H9 (cell line): Measurements from ENCODE around the gene RASGRP3. TPM values are rescaled to one million over a fixed set of nuclear protein-coding genes. Genes with fewer than 3 reads are reported as not detected.

Experiments used
- DNase-seq: peaks from one replicate; pipeline ENCODE4 v3.0.0-alpha.2; 2017
- H2AFZ ChIP-seq: one replicate; pipeline ENCODE4 v1.6.1; 2013; ENCODE audit warnings: mild to moderate bottlenecking, low read length, control low read depth, moderate library complexity
- H2AK5ac ChIP-seq: 2 replicates; pipeline ENCODE4 v1.6.1; 2013; ENCODE audit warnings: low read length, control low read depth, mixed read lengths; ENCODE audit not compliant: insufficient read length
- H2BK120ac ChIP-seq: one replicate; pipeline ENCODE4 v1.6.1; 2013; ENCODE audit warnings: low read depth, mild to moderate bottlenecking, low read length, control low read depth, inconsistent platforms; ENCODE audit not compliant: poor library complexity, severe bottlenecking
- H2BK12ac ChIP-seq: 2 replicates; pipeline ENCODE4 v1.6.1; 2013; ENCODE audit warnings: low read length, control low read depth, mixed read lengths, low read depth; ENCODE audit not compliant: insufficient read length
- H2BK15ac ChIP-seq: 2 replicates; pipeline ENCODE4 v1.6.1; 2013; ENCODE audit warnings: low read depth, low read length, control low read depth
- H2BK20ac ChIP-seq: one replicate; pipeline ENCODE4 v1.6.1; 2013; ENCODE audit warnings: low read depth, mild to moderate bottlenecking, low read length, control low read depth, inconsistent platforms; ENCODE audit not compliant: poor library complexity, severe bottlenecking
- H2BK5ac ChIP-seq: 2 replicates; pipeline ENCODE4 v1.6.1; 2013; ENCODE audit warnings: low read length, control low read depth, mixed read lengths; ENCODE audit not compliant: insufficient read length
- H3K14ac ChIP-seq: 2 replicates; pipeline ENCODE4 v1.6.1; 2013; ENCODE audit warnings: low read length, control low read depth; ENCODE audit not compliant: insufficient read depth
- H3K18ac ChIP-seq: 2 replicates; pipeline ENCODE4 v1.6.1; 2013; ENCODE audit warnings: low read depth, mild to moderate bottlenecking, mixed read lengths, low read length, control low read depth; ENCODE audit not compliant: insufficient read length
- H3K23ac ChIP-seq: 2 replicates; pipeline ENCODE4 v1.6.1; 2013; ENCODE audit warnings: low read length, control low read depth, mixed read lengths, low read depth; ENCODE audit not compliant: insufficient read length
- H3K23me2 ChIP-seq: 2 replicates; pipeline ENCODE4 v1.6.1; 2013; ENCODE audit warnings: low read depth, mild to moderate bottlenecking, mixed read lengths, low read length, control low read depth; ENCODE audit not compliant: insufficient read length, poor library complexity, severe bottlenecking
- H3K27ac ChIP-seq: 2 replicates; pipeline ENCODE4 v1.5.1; 2013; ENCODE audit warnings: low read length, control low read depth, mixed read lengths, low read depth; ENCODE audit not compliant: insufficient read length
- H3K27me3 ChIP-seq: 2 replicates; pipeline ENCODE4 v1.6.1; 2013; ENCODE audit warnings: low read length, control low read depth, inconsistent platforms; ENCODE audit not compliant: insufficient read depth
- H3K4ac ChIP-seq: 2 replicates; pipeline ENCODE4 v1.6.1; 2013; ENCODE audit warnings: low read depth, mild to moderate bottlenecking, control low read depth, inconsistent platforms, low read length, moderate library complexity
- H3K4me1 ChIP-seq: 2 replicates; pipeline ENCODE4 v1.6.1; 2013; ENCODE audit warnings: low read length, control low read depth, inconsistent platforms; ENCODE audit not compliant: insufficient read depth
- H3K4me2 ChIP-seq: 2 replicates; pipeline ENCODE4 v1.6.1; 2013; ENCODE audit warnings: low read length, control low read depth, mixed read lengths; ENCODE audit not compliant: insufficient read length, insufficient read depth
- H3K56ac ChIP-seq: 2 replicates; pipeline ENCODE4 v1.6.1; 2013; ENCODE audit warnings: low read depth, mild to moderate bottlenecking, mixed read lengths, low read length, control low read depth; ENCODE audit not compliant: insufficient read length
- H3K79me1 ChIP-seq: 2 replicates; pipeline ENCODE4 v1.6.1; 2013; ENCODE audit warnings: low read depth, mild to moderate bottlenecking, moderate library complexity, low read length, control low read depth, inconsistent platforms; ENCODE audit not compliant: insufficient read depth, poor library complexity, severe bottlenecking
- H3K79me2 ChIP-seq: 2 replicates; pipeline ENCODE4 v1.6.1; 2013; ENCODE audit warnings: low read length, control low read depth, inconsistent platforms; ENCODE audit not compliant: insufficient read depth
- H3K9ac ChIP-seq: 2 replicates; pipeline ENCODE4 v1.6.1; 2013; ENCODE audit warnings: low read length, control low read depth, mixed read lengths; ENCODE audit not compliant: insufficient read length; ENCODE audit errors: extremely low read depth
- H3K9me3 ChIP-seq: one replicate; pipeline ENCODE4 v1.6.1; 2013; ENCODE audit warnings: low read depth, low read length, inconsistent platforms; ENCODE audit not compliant: control insufficient read depth
- H3T11ph ChIP-seq: one replicate; pipeline ENCODE4 v1.6.1; 2013; ENCODE audit warnings: mild to moderate bottlenecking, low read length, control low read depth, inconsistent platforms
- H4K20me1 ChIP-seq: one replicate; pipeline ENCODE4 v1.6.1; 2013; ENCODE audit not compliant: control insufficient read depth, insufficient read length, insufficient read depth
- H4K5ac ChIP-seq: 2 replicates; pipeline ENCODE4 v1.6.1; 2013; ENCODE audit warnings: low read depth, mild to moderate bottlenecking, mixed read lengths, low read length, control low read depth; ENCODE audit not compliant: insufficient read length
- H4K8ac ChIP-seq: replicated peaks from 2 replicates; pipeline ENCODE4 v1.6.1; 2013; ENCODE audit warnings: low read length, control low read depth, mixed read lengths, low read depth; ENCODE audit not compliant: insufficient read length
- H4K91ac ChIP-seq: 2 replicates; pipeline ENCODE4 v1.6.1; 2013; ENCODE audit warnings: low read depth, mild to moderate bottlenecking, moderate library complexity, mixed read lengths, low read length, control low read depth; ENCODE audit not compliant: insufficient read length
- H3K27ac Mint-ChIP-seq, 3 experiments: 2 replicates in 2 of 3; 3 replicates in 1 of 3; pipeline ENCODE4 v1.8.0; 2020 to 2021; ENCODE audit warnings: mixed read lengths in 3 of 3, mild to moderate bottlenecking in 1 of 3, moderate library complexity in 1 of 3
- H3K27me3 Mint-ChIP-seq: 2 replicates; pipeline ENCODE4 v1.8.0; 2021; ENCODE audit warnings: low read depth, mild to moderate bottlenecking, moderate library complexity, mixed read lengths
- H3K36me3 Mint-ChIP-seq, 3 experiments: 2 replicates in 2 of 3; 3 replicates in 1 of 3; pipeline ENCODE4 v1.8.0; 2020 to 2021; ENCODE audit warnings: low read depth in 3 of 3, mixed read lengths in 3 of 3; ENCODE audit not compliant: insufficient read depth in 1 of 3
- H3K4me1 Mint-ChIP-seq, 2 experiments: 2 replicates each; pipeline ENCODE4 v1.8.0; 2020; ENCODE audit warnings: mixed read lengths in 2 of 2
- H3K4me3 Mint-ChIP-seq, 2 experiments: 2 replicates in 1 of 2; 3 replicates in 1 of 2; pipeline ENCODE4 v1.8.0; 2020 to 2021; ENCODE audit warnings: mild to moderate bottlenecking in 2 of 2, mixed read lengths in 2 of 2, moderate library complexity in 1 of 2
- H3K9me3 Mint-ChIP-seq, 2 experiments: 2 replicates in 1 of 2; 3 replicates in 1 of 2; pipeline ENCODE4 v1.8.0; 2020; ENCODE audit warnings: mild to moderate bottlenecking in 2 of 2, mixed read lengths in 2 of 2, moderate library complexity in 1 of 2
- CTCF ChIP-seq: fragments of 200-600 bp; sonication (generic); conservative IDR thresholded peaks from 3 replicates; pipeline ENCODE4 v1.8.0; 2021; ENCODE audit warnings: antibody characterized with exemption, mild to moderate bottlenecking
- WGBS: extraction: QIAGEN DNeasy Blood & Tissue Kit; methylation state at CpG from one replicate; pipeline ENCODE4 v1.1.7; 2013; ENCODE audit warnings: missing lambda C conversion rate, low lambda C conversion rate, mixed read lengths; ENCODE audit not compliant: insufficient read length; ENCODE audit errors: extremely low coverage; 5-methylcytosine and 5-hydroxymethylcytosine counted together
- total RNA-seq: library from RNA; stranded (reverse); gene quantifications from 2 replicates; pipeline ENCODE4 v1.2.1, GENCODE V29; 2021

The RASGRP3 gene
- total RNA-seq, 1 experiment from 2014 or later, result not detected

DNA sequence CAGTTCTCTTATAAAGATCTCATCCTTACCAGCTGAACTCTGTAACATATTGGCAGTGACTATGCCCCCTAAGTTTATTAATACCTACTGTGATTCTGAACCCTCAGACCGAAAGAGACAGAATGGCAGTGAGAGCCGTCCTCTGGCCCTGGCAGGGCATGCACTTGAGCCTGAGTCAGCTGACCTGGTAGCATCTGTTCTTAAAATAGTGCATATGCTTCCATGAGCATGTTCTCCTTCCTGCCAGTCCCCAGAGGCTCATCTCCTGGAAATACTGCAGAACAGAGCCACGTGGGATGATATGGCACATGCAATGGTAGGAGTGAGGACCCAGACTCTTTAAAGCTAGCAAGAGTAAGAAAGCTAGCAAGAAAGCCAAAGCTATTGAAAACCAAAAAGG, 59.0 kb downstream of the RASGRP3 start:
- H2AK5ac ChIP-seq, result no peak overlapping the region
- H2BK12ac ChIP-seq, result no peak overlapping the region
- H4K8ac ChIP-seq, result no peak overlapping the region
- Mint-ChIP-seq H3K4me3 (no peak overlapping the region), H3K27me3 (0 out of 2 replicates have a peak, but pooled peaks cover 2% of the 10 kb centered on the region), H3K4me1 (peaks cover 6 to 7% of the 10 kb centered on the region in 2 experiments), H3K9me3 (peaks cover 0 to 2% of the 10 kb centered on the region in 2 experiments; a peak in 2 of 5 replicates), H3K27ac (no peak overlapping the region), H3K36me3 (peaks cover 0 to 2% (median 0%) of the 10 kb centered on the region in 3 experiments; a peak in 1 of 7 replicates)
- no peaks in the 10 kb centered on the region for H3K27me3 ChIP-seq
- H2BK5ac ChIP-seq, result no peak overlapping the region
- no peak overlapping the region for H3K56ac ChIP-seq
- no peak overlapping the region for H3K27ac ChIP-seq
- DNase-seq, result no peak
- H3K4ac ChIP-seq, result no peak overlapping the region
- H3K14ac ChIP-seq, result no peak overlapping the region
- H3K4me1 ChIP-seq, result no peaks in the 10 kb centered on the region
- no peaks in the 10 kb centered on the region for H3K79me1 ChIP-seq
- no peak overlapping the region for H3K9ac ChIP-seq
- no peak overlapping the region for H4K91ac ChIP-seq
- no peak overlapping the region for H2BK20ac ChIP-seq
- H2BK120ac ChIP-seq, result no peak overlapping the region
- no peaks in the 10 kb centered on the region for H4K20me1 ChIP-seq
- no peak for TF ChIP-seq CTCF
- no peak overlapping the region for H3T11ph ChIP-seq
- no peaks in the 10 kb centered on the region for H3K9me3 ChIP-seq
- no peak overlapping the region for H3K23ac ChIP-seq
- no peak overlapping the region for H4K5ac ChIP-seq
- no peaks in the 10 kb centered on the region for H3K23me2 ChIP-seq
- no peak overlapping the region for H3K18ac ChIP-seq
- no peak overlapping the region for H3K4me2 ChIP-seq
- no peak overlapping the region for H2AFZ ChIP-seq
- no peak overlapping the region for H2BK15ac ChIP-seq
- no CpG with 5 or more reads among the region's 3 CpGs for WGBS
- H3K79me2 ChIP-seq, result no peaks in the 10 kb centered on the region
